Fibroblast of lung (primary cell): Measurements from ENCODE around the gene STOML1.

Experiments
- EZH2 ChIP-seq: IDR thresholded peaks from 2 replicates; pipeline ENCODE4 v1.5.1; 2012; ENCODE audit warnings: low read length, control low read depth, mild to moderate bottlenecking; ENCODE audit errors: missing control alignments
- TF ChIP-seq, protein P1 (sequence below), 2 donors: IDR thresholded peaks in 1 of 2; conservative IDR thresholded peaks in 1 of 2; 1 replicate in 1 of 2; 2 replicates in 1 of 2; pipeline ENCODE4 v1.5.1; 2011 to 2012; ENCODE audit warnings: low read length in 2 of 2, control low read depth in 1 of 2, inconsistent platforms in 1 of 2, low read depth in 1 of 2, mild to moderate bottlenecking in 1 of 2

DNA sequence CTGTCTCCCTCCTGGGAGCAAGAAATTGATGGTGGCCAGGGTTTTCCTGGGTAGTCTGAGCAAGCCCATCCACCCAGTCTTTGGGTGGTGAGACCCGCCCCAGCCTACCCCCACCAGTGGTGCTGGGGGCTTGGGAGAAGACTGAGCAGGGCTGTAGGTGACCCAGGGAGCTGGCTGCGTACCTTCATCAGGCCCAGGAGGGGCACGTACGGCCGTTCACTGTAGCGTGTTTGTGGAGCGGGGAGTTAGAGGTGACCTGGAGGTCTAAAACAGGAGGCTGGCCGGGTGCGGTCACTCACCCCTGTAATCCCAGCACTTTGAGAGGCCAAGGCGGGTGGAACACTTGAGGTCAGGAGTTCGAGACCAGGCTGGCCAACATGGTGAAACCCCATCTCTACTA lies 54.4 kb downstream of the STOML1 start:
- TF ChIP-seq, protein P1, sequence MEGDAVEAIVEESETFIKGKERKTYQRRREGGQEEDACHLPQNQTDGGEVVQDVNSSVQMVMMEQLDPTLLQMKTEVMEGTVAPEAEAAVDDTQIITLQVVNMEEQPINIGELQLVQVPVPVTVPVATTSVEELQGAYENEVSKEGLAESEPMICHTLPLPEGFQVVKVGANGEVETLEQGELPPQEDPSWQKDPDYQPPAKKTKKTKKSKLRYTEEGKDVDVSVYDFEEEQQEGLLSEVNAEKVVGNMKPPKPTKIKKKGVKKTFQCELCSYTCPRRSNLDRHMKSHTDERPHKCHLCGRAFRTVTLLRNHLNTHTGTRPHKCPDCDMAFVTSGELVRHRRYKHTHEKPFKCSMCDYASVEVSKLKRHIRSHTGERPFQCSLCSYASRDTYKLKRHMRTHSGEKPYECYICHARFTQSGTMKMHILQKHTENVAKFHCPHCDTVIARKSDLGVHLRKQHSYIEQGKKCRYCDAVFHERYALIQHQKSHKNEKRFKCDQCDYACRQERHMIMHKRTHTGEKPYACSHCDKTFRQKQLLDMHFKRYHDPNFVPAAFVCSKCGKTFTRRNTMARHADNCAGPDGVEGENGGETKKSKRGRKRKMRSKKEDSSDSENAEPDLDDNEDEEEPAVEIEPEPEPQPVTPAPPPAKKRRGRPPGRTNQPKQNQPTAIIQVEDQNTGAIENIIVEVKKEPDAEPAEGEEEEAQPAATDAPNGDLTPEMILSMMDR (conservative IDR thresholded peaks at IDR 0.05 in 1 of 2, IDR thresholded peaks at IDR 0.05 in 1 of 2; ENCODE audit: low read depth in 1 of 2, low read length in 2 of 2), result no peak
- no peak for TF ChIP-seq EZH2
